Hepatocyte (in vitro differentiated cells): ENCODE measurements around the gene ETDB.

Experiments used
- EZH2 ChIP-seq: fragments of 200-600 bp; sonication (generic); IDR thresholded peaks from 2 replicates; pipeline ENCODE4 v1.6.1; 2016; ENCODE audit warnings: antibody characterized with exemption, mild to moderate bottlenecking, borderline replicate concordance
- TF ChIP-seq, protein P1 (sequence below): fragments of 200-600 bp; sonication (generic); IDR thresholded peaks from 2 replicates; pipeline ENCODE4 v1.5.1; 2016; ENCODE audit warnings: antibody characterized with exemption, mild to moderate bottlenecking; ENCODE audit not compliant: poor library complexity

GRCh38 chrX:135099493-135099783 lies 20.9 kb downstream of the ETDB start:
- TF ChIP-seq, protein P1, sequence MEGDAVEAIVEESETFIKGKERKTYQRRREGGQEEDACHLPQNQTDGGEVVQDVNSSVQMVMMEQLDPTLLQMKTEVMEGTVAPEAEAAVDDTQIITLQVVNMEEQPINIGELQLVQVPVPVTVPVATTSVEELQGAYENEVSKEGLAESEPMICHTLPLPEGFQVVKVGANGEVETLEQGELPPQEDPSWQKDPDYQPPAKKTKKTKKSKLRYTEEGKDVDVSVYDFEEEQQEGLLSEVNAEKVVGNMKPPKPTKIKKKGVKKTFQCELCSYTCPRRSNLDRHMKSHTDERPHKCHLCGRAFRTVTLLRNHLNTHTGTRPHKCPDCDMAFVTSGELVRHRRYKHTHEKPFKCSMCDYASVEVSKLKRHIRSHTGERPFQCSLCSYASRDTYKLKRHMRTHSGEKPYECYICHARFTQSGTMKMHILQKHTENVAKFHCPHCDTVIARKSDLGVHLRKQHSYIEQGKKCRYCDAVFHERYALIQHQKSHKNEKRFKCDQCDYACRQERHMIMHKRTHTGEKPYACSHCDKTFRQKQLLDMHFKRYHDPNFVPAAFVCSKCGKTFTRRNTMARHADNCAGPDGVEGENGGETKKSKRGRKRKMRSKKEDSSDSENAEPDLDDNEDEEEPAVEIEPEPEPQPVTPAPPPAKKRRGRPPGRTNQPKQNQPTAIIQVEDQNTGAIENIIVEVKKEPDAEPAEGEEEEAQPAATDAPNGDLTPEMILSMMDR, result no peak
- no peak for TF ChIP-seq EZH2
